HG03460 (cell line): ENCODE results near the gene IL11.

ENCODE experiments used
- ATAC-seq: cut with Tn5 transposase; IDR thresholded peaks from one replicate; pipeline ENCODE4 v1.9.1; 2021; ENCODE audit not compliant: unreplicated experiment

IL11 gene

GRCh38 chr19:55373993-55374757 is 3.9 kb upstream of the IL11 start:
- ATAC-seq: no peak

DNA sequence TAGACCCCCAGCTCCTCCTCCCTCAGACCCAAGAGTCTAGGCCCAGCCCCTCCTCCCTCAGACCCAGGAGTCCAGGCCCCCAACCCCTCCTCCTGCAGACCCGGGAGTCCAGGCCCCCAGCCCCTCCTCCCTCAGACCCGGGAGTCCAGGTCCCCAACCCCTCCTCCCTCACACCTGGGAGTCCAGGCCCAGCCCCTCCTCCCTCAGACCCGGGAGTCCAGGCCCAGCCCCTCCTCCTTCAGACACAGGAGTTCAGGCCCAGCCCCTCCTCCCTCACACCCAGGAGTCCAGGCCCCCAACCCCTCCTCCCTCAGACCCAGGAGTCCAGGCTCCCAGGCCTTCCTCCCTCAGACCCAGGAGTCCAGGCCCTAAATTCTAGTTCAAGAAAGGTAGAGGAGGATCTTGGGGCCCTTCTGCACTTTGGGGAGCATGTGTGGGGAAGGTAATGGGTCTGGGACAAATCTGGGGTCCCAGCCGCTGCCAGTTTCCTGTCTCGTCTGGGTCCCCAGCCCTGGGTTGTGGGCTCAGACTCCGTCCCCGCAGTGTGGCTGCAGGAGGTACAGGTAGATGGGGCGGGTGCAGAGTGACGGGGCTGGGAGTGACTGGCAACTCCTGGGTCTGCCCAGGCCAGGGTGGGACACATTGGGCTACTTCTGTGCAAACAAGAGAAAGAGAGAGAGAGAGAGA is 3.2 kb upstream of the IL11 start:
- no peak for ATAC-seq

GRCh38 chr19:55372316-55373081 is 2.2 kb upstream of the IL11 start:
- ATAC-seq: no peak

DNA sequence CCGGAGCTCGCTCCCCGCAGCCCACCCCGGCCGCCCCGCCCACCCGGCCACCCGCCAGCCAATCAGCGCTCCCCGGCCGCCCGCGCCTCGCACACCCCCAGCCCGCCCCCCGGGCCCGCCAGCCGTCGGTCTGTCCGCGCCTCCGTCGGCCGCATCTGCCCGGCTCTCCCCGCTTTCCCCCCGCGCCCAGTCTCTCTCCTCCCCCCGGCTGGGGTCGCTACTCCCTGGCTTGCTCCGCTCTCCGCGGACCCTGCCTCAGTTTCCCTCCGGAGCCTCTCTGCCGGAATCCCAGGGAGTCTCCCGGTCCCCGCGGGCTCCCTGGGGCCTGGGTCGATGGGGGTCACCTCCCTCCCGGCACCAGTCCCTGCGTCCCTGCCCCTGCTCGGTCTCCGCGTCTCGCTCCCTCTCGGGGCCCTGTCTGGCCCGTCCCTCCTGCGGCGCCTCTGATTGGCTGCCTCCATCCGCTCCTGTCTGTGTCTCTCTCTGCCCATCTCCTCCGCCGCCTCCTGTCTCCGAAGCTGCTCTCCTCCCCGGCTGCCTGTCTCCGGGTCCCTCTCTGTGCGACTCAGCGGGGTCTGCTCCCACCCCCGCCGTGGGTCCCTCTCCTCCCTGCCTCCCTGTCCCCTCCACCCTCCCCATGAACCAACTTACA is 484 bp downstream of the IL11 start:
- no peak for ATAC-seq

DNA sequence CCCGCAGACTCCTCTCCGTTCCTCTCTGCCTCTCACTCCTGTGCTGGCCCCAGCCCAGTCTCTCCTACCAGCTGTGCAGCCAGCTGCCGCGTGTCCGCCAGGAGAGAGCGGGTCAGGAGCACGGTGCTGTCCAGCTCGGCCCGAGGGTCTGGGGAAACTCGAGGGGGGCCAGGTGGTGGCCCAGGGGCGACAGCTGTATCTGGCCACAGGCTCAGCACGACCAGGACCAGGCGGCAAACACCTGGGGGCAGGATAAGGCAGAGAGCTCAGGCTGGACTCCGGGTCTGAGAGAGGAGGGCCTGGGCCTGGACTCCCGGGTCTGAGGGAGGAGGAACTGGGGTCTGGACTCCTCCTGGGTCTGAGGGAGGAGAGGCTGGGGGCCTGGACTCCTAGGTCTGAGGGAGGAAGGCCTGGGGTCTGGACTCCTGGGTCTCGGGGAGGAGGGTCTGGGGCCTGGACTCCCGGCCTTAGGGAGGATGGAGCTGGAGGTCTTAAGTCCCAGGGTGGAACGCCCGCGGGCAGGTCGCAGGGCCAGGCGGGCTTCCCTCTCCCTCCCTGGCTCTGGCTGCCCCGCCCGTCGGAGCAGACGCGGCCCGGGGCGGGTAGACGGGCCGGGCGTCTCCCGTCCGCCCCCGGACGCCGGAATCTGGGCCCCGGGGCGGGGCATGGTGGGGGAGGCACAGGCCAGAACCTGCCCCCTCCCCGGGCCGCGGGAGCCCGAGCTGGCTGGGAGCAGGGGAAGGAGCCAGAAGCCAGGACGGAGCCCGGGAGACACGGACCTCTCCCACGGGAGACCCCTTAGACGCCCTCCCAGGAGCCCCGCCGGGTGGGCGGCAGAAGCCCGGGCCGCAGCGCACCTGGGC is 1.3 kb downstream of the IL11 start:
- no peak for ATAC-seq

GRCh38 chr19:55368106-55368505 is 2.2 kb downstream of the IL11 start:
- ATAC-seq: no peak

- ATAC-seq: no peak
These were observed 3.5 kb downstream of the IL11 start for GRCh38 chr19:55366790-55367189.

DNA sequence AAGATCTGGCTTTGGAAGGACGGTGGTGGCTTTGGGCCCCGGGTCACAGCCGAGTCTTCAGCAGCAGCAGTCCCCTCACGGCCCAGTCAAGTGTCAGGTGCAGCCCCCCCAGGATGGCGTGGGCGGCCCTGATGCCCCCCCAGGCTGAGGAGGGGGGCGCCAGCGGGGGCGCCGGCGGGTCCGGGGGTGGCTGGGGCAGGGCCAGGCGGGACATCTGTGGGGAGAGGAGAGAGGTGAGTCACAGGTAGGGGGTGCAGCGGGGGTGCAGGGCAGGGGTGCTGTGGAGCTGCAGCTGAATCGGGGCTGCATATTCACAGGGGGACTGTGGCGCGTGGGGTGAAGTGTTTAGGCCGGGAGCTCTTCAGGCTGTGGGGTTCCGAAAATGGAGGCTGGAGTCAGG is 4.3 kb downstream of the IL11 start:
- ATAC-seq: no peak

- ATAC-seq: no peak
These were observed 5.0 kb downstream of the IL11 start for GRCh38 chr19:55365245-55365644.

DNA sequence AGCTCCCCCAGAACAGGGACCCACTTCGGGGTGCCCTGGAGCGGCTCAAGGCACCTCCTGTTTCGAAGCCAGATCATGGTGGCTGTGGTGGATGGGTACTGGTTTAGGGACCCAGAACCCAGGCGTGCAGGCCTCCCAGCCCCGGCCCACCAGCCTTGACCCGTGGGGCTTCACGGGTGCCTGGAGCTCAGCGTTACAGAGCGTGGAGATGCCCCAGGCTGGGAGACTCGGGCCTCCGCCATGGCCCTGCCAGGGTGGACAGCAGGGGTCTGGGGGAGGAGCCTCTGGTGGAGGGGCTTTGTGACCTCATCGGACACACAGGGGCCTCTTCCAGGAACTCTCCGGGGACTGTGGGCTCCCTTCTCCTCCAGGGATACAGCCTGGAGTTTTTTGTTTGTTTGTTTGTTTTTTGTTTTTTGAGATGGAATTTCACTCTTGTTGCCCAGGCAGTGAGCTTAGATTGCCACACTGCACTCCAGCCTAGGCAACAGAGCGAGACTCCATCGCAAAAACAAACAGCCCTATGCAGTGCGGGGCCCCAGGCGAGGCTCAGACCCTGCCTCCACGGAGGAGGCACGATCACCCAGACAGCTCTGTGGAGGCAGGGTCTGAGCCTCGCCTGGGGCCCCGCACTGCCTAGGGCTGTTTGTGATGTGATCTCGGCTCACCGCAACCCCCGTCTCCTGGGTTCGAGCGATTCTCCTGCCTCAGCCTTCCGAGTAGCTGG is 7.1 kb downstream of the IL11 start, which contains the start of gene GARIN5B:
TSS of gene GARIN5B (minus strand) at position 271 of the 727 bp plus-strand sequence. CDS start at position 77, 194 bp downstream.
- no peak for ATAC-seq

DNA sequence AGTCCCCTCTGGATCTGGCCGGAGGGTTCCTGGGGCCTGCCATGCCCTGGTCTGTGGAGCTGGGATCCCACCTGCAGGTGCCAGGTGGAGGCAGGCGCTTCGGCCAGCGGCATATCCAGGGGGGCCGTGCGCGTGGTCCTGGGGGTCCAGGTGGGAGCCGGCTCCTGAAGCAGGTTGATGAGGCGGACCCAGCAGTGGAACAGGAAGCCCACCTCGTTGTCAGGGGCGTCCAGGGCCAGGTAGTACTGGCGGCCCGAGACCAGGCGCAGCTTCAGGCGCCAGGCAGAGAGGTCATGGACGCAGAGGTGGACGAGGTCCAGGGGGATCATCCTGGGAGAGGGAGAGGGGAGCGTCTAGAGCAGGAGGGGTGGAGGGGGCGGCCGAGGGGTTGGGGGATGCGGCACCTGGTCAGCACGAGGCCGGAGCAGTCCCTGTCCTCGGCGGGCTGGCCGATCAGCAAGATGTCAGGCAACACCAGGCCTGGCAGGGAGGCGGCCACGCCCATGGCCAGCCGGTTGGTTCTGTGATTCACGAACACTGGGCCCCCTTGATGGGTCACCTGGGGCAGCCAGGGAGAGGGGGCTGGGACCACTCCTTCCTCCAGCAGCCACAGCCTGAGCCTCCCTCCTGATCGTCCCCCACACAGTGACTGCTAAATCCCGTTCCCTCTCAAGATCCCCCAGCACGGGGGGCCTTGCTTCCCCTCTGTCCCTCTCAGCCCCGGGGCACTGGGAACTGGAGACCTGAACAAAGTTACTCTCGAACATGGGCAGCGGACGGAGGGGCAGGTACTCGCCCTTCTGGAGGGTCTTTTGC is 7.9 kb downstream of the IL11 start:
- no peak for ATAC-seq

GRCh38 chr19:55360902-55361301 is 9.4 kb downstream of the IL11 start:
- no peak for ATAC-seq

- ATAC-seq: no peak
These were observed 11.0 kb downstream of the IL11 start for GRCh38 chr19:55358943-55359908.

- ATAC-seq: no peak
These were observed 11.8 kb downstream of the IL11 start for GRCh38 chr19:55358493-55358892.

DNA sequence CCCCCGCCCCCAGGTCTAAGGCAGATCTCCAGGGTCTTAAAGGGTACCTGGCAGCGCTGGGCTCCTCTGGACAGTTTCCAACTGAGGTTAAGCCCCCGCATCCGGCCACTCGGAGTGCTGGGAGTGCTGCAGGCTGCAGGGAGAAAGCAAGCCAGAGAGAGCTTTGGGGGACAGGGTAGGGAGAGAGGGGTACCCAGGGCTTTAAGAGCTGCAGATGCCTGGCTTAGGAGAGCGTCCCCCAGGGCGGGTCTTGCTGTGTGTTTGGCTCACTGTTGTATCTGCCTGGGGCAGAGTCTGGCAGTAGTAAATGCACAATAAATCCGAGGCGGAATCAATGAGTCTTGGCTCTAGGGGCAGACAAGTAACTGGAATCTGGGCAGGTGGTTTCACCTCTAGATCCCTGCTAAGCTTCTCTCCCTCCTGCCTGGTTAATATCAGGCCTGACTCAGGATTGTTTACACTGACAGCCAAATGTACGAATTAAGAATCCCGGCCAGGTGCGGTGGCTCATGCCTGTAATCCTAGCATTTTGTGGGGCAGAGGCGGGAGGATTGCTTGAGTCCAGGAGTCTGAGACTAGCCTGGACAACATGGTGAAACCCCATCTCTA is 14.9 kb downstream of the IL11 start:
- ATAC-seq: no peak

DNA sequence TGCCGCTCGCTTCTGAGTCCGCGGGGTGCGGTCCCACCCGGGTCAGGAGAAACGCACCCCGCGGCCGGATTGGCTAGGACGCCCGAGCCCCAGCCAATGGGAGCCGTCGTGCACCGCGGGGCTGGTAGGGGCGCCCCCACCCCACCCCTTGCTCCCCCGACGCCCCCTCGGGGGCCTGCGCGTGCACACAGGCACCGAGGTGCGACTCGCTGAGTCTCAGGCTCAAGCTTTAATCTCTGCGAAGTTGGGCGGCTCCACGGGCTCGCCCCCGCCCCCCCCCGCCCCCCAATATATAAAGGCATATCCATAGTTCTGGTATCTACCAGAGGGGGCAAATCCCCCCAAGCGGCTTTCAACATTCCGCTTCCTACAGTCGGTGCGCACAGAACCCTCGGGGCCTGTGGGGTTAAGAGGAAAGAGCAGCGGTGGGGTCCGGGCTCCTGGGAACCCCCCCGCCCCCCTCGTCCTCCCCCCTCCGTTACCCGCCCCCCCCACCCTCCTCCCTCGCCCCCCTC is 15.5 kb downstream of the IL11 start, which contains the start of gene COX6B2:
TSS of gene COX6B2 (minus strand) at position 22 of the 515 bp plus-strand sequence. CDS start 198 bp downstream, outside the sequence.
- ATAC-seq: no peak
